SK-N-MC (cell line): ENCODE measurements around the gene BABAM2.

Experiments used
- EZH2 ChIP-seq: fragments of 200-600 bp; sonication (generic); IDR thresholded peaks from one replicate; pipeline ENCODE4 v1.6.1; 2017; ENCODE audit warnings: antibody characterized with exemption
- POLR2AphosphoS5 ChIP-seq: IDR thresholded peaks from 2 replicates; pipeline ENCODE4 v1.6.1; 2012; ENCODE audit warnings: mild to moderate bottlenecking, low read depth, low read length, borderline replicate concordance

DNA sequence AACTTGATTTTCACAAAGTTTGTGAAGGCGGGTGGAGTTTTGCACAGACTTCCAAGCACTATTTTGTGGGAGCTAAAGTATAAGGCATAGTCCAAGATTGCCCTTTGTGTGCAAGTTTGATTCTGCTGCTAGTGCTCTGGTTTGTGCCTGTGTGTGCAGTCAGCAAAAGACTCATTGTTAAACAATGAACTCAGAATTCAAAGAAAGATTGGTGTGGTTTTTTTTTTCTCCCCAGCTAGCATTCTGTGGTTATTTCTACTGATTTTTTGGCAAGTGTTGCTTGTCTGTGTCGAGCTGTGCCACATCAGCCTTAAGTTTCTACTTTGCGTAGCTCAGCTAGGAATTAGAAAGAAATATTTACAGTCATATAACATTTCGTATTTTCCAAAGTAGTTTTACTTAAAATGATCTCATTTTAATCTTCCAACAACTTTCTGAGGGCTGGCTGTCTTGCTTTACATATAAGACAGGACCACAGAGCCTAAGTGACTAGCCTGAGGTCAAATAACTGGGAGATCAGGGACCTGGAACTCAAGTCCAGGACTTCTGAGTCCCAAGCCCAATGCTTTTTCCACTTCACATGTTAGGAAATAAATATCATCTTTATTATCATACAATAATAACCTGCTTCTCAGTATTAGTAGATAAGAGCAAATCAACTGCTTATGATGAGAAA is 69.8 kb downstream of the BABAM2 start:
- no peak for TF ChIP-seq EZH2
- TF ChIP-seq POLR2AphosphoS5, result no peak
